Astrocyte of the hippocampus (primary cell): ENCODE measurements around the gene ZPLD1.

Source experiments
- DNase-seq: peaks from one replicate; pipeline ENCODE4 v3.0.0; 2011; ENCODE audit warnings: low read depth, low spot score

ZPLD1 gene

DNA sequence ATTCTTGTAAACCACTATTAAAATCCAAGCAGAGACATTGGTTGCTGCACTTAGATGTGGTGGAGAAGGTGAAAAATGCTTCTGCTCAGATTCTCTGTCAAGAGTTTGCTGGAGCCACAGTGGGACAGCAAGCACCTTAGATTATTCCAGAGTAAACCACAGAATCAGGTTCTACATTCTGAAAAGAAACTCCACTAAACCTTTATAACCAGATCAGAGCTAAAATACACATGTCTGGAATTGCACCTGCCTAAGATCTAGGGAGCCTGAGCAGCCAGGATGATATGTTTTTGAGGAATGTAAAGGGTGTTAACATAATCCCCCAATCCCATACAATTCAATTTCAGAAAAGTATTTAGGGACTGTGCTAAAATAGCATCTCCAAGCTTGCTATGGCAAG, at the start of gene ZPLD1:
Gene ZPLD1, plus strand, starts transcription at position 301 of the 400 bp plus-strand sequence. CDS start 3,473 bp downstream, outside the sequence.
- no peak for DNase-seq

DNA sequence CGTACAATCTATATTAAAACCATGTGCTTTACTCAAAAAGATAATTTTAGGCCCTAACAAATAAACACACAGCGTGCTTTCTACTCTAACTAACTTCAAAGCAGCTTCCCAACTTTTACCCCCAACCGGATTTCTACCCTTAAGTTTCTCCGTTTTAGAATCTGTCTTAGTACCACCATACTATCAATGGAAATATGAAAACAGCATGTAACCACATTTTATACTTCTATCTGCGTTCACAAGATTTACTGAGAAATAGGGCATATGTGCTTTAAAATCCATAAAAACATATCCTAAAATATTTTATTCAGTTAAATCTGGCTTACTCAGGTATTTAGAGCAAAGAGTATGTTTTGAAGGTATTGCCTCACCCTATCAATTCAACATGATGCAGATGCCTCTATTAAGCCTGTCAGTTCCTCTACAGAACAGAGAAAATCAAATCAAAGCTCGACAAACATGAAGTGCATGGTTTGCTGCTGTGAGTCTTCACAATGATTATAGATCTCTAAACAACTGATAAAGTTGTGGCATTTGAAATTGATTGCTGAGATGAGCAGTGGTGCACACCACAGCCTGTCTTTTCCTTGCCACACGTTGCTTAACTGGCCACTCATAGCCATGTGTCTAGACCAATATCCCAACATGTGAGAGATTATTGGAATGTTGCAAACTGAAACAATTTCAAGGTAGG, 44.5 kb upstream of the ZPLD1 start:
- DNase-seq, result no peak

DNA sequence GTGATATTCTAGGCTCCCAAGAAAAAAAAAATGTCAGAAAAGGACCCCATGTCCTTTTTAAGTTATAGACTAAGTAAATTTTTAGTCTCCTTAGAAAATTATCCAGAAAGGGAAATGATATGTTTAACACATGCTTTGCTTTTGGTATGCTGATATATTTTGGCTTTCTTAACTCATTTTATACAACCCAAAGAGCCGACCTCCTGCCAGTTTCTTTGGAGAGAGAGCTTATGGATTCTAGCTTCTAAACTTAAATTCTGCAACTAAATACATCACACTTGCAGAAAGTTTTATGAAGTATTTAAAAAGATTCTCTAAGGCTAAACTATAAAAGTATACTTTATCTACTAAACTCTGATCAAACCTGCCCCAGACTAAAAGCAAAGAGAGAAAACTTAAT, 43.9 kb upstream of the ZPLD1 start:
- no peak for DNase-seq

DNA sequence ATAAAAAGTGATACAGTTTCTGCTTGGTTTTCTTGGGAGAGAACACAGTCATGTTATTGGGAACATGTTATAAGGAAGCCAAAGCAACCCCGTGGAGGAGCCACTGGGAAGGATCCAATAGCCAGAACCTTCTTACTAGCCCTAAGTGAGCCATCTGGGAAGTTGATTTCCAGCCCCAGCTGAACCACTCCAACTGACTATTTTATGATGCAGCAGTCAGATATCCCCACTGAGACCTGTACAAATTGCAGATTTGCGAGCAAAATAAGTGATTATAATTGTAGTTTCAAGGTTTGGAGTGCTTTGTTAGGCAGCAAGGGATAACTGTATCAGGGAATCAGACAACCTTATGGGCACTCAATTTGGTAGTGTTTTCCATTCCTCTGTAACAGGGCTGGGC, 43.3 kb upstream of the ZPLD1 start:
- no peak for DNase-seq

DNA sequence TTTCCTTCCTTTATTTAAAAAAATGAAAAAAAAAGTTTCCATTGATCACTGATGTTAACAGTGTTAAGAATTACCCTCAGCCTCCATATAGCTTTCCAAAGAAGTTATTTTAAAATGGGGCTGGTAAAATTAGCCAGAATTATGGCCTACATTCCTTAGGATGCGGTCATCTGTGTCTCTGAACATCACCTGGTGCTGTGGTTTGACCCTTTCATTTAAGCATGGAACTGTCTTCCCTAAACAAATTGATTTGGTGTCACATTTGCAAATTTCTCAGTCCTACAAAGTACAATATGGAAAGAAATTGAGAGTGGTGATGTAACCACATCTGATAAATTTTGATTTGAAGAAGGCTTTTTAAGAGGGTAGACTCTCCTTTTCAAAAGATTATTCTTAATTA, 40.3 kb upstream of the ZPLD1 start:
- no peak for DNase-seq

DNA sequence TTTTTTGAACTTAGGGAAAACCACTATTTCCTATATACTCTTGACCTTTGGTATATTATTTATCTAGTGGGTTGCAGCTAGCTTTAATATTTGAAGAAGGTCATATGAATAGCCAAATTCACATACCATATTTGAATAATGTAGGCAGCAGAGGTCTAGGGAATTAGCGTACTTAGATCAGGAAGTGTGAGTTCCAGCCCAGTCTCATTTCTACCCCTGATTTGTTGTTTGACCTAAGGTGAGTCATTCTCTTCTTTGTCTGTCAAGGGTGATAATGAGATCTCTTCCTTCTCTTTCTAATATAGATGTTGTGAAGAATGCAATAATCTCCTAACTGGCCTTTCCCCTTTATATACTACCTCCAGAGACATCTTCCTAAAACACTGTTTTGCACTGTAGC, 36.6 kb upstream of the ZPLD1 start:
- DNase-seq, result no peak

DNA sequence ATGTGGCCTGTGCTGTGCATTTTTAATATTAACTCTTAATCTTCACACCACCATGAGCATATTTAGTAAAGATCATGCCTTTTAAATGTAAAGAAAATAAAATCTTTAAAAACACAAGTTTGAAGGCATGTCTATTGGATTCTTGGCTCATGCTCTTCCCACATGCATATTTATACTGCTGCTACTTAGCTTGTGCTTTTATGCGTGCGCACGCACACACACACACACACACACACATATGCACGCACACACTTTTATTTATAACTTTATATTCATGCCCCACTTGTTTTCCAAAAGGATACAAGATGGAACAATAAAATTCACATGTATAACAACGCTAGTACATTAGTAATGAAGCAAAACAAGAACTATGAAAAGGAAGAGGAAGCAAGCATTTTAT, 36.1 kb upstream of the ZPLD1 start:
- no peak for DNase-seq

DNA sequence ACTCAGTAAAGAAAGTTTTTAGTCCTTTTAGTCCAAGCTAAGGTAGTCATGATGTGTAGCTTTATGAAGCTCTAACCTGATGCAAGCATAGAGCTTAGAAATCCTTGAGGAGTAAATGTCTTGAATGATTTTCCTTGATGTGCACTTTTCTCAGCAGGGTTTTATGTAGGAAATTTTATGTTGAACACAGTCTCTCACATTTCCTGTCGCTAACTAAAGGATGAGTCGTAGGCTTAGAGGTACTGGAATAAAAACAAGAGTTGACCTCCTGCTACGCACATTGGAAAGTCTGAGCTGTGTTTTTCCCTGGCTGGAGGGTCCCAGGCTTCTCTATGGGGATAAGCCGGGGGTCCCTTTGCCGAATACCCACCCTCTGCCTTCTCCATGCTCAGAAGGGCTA, 34.7 kb upstream of the ZPLD1 start:
- peak; percentile 17 for DNase-seq

DNA sequence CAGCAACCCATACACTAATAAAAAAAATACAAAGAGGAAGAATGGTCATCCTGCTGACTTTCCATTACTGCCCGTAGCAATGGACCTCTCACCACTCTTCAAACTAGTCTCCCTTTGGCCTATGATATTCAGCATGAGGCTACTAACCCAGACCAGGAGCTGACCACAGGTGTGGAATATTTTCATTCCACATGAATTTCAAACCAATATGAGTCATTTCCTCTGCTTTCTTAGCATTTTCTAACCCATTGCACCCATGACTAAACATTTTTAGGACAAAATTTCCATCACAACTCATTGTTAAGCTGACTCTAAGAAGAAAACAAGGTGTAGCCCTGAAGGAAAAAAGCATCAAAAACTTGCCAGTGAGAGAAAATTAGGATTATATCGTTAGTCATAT, 34.0 kb upstream of the ZPLD1 start:
- peak; percentile 85 for DNase-seq

DNA sequence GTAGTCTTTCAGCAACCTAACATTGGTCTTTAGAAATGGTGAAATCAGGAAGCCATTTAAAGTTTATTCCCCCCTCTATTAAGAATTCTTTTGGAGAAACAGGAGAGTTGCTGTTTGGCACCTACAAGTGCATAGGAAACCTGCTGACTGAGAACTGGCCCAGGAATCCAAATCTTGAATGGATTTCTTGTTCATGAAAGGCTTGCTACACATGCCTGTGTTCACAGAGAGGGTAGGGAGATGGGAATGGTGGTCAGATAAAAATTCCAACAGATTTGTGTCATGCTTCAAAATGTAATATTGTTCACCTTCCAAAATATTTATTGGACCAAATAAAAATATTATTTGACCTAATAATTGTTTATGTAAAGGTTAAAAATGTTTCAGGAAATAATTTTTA, 24.2 kb upstream of the ZPLD1 start:
- DNase-seq, result peak; percentile 63

DNA sequence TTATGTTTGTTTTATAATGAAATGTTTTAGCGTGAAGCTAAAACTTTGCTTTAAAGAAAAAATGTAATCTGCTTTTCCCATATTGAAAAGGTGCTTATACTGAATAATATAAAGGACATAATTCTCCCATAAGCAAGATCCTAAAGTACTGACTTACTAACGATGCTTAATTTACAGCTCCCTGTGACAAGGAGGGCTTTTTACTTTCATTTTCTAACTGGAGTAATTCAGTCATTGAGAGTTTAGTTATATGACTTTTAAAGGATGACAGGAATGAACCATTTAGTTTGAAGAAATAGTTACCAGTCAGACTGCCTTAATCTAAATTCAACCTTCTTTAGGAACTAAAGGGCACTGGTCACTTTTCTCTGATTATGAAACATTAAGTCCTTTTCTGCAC, 19.3 kb upstream of the ZPLD1 start:
- peak; percentile 12 for DNase-seq

DNA sequence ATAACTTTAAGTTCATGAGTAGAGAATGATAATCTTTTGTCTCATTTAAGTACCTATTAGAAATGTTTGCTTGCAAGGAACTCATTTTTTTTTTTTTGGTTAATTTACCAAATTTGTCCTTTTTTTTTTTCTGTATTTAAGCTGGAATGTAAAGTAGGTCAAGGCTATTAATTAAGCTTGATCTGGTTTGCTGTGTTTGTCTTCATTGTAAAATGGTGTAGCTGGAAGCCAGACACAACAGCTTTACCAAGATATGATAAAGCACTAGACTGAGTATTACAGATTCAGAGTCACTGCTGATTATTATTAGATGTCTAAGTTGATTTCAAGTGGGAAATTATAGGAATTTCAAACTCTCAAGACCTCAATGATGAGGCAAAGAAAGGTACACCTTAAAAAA, 15.0 kb upstream of the ZPLD1 start:
- DNase-seq, result no peak

DNA sequence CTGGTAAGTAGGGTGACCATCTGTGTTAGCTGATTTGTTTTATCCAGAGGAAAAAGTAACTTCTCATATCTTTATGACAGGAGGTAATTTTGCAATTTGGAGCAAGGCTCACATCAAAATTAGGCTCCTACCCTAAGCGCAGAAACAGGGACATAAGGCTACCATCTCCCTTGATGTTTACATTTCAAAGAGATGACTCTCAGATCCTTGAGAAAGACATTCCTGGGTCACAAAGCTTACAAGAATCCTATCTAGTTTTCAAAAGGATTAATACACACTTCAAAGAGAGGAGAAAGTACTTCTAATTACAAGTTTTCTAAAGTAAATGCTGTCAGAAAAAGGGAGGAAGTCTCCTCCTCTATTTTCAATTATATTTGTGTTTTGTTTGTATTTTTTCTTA, 7.0 kb downstream of the ZPLD1 start:
- DNase-seq, result no peak

DNA sequence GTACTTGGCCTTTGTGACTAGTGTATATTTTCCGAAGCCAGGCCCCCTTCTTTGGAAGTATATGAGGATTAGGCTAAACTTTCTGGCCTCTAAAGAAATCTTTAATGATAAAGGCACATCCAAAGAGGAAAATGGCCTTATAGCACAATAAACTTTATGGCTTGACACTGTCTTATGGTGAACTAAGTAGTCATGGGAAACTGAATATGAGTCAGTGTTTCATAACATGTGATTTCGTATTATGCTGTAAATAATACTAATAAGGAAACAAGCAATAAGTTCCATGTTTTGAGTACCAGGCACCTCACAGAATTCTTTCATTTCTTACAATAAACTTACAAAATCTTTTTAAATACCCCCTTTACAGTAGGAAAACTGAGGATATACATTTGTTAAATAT, 8.2 kb downstream of the ZPLD1 start:
- DNase-seq, result no peak

DNA sequence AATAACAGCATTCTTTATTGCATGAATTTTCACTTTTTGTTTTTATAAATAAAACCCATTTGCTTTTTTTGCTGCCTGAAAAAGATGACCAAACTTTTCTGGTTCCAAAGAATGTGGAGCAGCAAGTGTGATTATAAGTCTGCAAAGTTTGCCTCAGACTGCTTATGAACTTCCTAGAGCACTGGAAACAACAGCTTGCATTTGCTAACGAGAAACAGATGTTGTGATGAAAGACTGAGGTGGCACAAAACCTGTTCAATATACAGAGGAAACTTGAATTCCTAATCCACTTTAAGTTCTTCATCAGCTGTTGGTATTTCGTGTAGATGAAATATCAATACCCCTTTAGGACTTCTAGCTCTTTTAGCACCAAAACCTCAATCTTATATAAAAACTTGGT, 9.3 kb downstream of the ZPLD1 start:
- peak; percentile 6 for DNase-seq

DNA sequence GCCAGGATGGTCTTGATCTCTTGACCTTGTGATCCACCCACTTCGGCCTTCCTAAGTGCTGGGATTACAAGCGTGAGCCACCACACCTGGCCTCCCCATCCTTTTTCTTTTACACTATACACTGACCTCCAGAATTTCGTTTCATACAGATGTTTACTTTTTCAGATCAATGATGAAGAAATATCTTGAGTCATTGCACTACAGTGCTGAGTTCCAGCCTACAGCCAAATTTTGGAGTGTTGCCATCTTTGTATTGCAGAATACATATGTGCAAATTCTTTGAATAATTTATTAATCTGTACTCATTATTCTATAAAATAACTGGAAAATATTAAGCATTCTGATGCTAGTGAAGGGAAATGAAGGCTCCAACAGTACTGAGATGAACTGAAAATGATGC, 12.5 kb downstream of the ZPLD1 start:
- DNase-seq, result no peak

DNA sequence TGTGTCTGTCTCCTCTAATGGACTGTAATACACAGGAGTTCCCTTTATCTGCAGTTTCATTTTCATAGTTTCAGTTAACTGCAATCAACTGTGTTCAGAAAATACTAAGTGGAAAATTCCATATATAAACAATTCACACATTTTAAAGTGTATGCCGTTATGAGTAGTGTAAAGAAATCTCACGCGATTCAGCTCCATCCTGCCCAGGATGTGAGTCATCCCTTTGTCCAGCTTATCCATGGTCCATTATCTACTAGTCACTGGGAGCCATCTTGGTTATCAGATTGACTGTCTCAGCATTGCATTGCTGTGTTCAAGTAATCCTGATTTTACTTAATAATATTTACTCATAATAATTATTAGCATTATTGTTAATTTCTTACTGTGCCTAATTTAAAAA, 14.5 kb downstream of the ZPLD1 start:
- no peak for DNase-seq

DNA sequence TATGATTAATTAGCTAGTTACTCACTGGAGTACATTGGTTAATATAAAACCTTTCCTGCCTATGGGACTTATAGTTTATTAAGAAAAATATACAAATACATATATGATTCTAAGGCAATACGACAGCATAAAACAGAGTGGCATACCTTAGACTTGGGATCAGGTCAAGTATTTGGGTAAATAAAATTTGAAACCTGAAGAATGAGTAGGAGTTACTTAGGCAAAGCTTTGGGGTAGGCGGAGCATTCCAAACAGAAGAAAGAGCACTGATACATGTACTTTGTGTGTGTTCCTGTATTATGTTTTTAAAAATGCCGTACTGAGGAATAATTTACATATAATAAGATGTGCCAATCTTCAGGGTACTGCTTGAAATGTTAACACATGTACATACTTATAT, 15.1 kb downstream of the ZPLD1 start:
- no peak for DNase-seq

DNA sequence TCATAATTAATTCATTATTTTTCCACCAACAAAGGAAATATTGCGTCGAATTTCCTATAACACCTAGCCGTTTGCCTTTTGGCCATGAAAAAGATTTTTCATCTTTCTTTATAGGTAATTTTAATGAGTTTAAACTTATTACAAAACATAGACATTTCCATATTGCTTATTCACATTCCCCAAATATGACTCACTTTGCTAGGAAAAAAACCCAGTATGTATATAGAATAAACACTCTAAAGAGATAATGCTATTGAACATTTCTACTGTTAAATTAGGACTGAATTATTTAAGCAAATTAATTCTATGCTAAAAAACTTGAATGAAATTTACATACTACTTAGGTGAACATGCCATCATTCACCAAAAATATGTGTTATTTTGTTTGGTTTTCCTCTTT, 16.2 kb downstream of the ZPLD1 start:
- no peak for DNase-seq

DNA sequence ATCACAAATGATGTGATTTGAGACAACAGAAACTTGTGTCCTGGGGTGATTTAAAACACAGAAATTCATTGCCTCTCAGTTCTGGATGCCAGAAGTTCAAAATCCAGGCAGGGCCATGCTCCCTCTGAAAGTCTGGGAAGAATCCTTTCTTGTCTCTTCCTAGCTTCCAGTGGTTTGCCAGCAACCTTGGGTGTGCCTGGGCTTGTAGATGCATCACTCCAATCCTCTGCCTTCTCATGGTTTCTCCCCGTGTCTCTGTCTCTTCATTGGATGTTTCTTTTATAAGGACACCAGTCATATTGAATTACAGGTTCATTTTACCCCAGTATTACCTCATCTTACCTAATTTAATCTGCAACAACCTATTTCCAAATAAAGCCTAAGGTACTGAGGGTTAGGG, 16.7 kb downstream of the ZPLD1 start:
- no peak for DNase-seq

DNA sequence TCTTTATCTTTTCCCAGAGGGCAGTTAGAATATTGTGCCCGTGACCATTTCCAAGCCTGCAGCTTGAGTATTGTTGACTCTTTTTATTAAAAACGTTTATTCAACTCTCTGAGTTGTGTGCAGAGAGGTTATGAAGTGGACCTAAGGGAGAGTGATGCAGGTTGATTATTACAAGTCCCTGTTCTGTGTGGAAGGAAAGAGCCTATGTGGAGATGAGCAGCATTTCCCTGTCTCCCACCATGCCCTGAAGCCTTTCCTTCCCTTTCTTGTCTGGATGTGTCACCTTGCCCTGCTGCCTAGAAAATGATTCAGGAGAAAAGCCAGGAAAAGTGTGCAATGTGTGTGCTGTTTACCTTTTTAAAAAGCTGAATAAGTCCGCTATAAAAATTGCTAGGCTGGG, 19.4 kb downstream of the ZPLD1 start:
- DNase-seq, result no peak

DNA sequence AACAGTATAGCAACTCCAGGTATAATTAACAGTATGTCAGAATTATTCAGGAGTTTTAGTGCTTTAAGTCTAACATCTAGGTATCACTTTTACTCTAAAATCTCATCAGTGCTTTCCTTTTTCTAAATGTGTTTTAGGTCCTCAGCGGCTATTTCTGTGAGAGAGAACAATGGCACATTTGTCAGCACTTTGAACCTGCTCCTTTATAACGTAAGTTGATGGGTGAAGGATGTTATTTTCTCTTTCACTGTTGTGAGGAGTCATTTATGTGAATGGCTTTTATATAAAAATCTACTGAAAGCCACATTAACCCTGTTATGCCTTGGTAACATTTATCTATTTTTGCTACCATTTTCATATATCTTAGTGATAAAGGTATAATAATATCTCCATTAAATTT, 22.8 kb downstream of the ZPLD1 start:
- no peak for DNase-seq

DNA sequence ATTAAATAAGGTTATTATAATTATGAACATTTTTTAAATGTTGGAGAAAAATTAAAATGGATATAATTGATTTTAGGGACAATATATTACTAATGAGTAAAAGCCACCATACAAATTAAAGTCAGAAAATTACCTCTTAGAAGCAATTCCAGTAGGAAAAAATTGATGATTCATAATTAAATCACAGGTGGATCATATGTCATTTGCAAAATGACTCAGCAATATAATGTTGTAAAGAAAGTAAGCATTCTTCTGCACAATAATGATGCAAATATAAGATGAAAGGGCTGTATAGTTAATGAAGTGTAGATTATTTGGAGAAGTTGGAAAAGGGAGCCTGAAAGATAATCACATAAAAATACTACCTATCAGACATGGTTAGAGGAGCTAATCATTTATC, 25.8 kb downstream of the ZPLD1 start:
- DNase-seq, result no peak

DNA sequence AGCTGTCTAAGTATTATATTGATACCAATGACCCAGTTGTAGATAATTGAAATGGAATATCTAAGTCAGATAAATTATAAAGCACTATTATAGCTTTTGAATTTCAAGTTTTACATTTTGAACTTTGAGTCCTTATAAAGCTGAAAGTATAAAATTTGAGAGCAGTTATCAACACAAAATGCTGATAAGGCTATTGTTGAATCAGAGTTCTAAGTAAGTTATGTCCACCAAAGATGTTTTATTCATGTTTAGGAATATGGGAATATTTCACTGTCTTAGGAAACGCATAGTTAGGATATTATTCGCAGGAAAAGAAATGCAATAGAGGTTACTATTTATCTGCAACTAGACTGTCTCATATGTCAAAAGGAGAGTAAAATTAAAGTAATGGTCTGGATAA, 29.4 kb downstream of the ZPLD1 start:
- DNase-seq, result no peak
